KG1 (cell line): ENCODE measurements around the gene EGFLAM.

Experiments
- DNase-seq: peaks from one replicate; lab custom pipeline; 2025; lab: John Stamatoyannopoulos, UW

EGFLAM gene

GRCh38 chr5:38448568-38449350 is 190.4 kb downstream of the EGFLAM start:
- DNase-seq = no peak

DNA sequence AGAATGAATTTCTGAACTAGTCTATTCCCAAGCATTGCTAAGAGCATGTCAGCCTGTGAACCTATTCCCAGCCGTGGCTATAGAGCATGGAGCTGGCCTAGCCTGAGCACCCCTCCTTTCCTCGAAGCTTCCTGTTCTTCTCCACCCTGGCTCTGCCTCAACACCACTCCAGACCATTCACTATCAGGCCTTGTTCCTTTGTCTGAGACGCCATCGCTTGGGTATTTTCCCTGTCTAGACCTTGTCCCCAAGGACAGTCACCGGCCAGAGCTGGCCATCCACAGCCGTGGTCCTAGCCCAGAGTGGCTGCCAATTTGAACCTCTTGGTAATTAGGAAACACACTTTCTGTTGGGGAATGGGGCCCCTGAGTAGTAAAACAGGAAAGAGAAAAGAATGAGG is 192.3 kb downstream of the EGFLAM start:
- DNase-seq = no peak

GRCh38 chr5:38451074-38451725 is 192.8 kb downstream of the EGFLAM start:
- DNase-seq = no peak

DNA sequence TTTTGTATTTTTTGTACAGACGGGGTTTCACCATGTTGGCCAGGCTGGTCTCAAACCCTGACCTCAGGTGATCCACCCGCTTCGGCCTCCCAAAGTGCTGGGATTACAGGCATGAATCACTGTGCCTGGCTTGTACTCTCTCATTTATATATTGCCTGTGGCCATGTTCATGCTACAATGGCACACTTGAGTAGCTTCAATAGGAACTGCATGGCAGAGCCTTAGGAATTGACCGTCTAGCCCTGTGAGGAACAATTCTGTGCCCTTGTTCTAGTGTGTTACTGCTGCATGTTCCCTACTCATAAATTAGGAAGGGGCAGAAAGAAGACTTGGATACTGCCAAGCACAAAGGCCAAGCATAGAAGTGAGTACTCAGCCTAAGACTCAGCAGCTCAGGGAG is 193.8 kb downstream of the EGFLAM start:
- no peak for DNase-seq

DNA sequence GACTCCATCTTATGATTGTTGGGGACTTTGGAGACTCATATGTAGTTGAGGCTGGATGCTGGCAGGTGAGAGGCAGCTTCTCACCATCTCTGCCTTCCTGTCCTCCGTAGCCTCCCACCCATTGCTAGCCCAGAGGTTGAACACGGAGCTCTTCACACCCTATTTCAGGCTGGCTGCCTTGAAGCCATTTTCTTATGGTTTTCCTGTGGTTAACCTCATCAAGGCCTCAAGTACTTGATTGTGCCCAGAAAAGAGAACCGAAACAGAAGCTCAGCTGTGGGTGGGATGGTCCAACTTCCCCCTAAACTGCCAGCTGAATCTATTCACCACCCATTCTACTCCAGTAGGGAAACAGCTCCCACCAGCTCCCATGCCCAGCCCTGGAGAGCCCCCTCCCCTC is 195.1 kb downstream of the EGFLAM start:
- DNase-seq = peak; percentile 66

- no peak for DNase-seq
Measured at GRCh38 chr5:38453921-38454320, 195.6 kb downstream of the EGFLAM start.

GRCh38 chr5:38455796-38456330 is 197.5 kb downstream of the EGFLAM start:
- no peak for DNase-seq

DNA sequence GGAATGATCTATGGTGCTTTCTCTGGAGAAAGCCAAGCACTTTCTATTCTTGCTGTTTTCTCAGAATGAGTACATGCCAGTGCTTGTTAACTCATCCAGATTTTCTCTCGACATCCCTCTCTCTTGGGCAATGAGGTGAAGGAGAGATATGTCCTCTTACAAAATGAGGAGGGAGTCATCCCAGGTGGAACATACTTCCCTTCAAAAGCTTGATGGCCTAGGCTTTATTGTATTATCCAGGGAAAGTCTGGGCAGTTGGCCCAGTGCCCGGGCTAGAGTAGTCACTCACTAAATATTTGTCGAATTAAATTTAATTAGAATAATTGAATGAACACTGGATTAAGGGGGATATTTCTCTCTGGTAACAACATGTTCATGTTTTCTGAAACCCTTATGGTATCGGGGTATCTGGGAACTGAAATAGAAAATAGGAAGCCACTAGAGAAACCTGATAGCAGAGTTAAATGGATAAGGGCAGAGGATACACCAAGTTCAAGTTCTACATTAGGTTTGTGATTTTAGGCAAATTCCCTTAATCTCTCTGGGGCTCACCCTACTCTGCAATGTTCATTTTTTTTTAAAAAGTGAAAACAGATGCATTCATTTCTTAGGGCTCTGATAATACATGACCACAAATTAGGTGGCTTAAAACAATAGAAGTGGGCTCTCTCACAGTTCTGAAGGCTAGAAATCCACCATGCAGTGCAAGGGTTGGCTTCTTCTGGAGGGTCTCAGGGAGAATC is 198.5 kb downstream of the EGFLAM start:
- no peak for DNase-seq

DNA sequence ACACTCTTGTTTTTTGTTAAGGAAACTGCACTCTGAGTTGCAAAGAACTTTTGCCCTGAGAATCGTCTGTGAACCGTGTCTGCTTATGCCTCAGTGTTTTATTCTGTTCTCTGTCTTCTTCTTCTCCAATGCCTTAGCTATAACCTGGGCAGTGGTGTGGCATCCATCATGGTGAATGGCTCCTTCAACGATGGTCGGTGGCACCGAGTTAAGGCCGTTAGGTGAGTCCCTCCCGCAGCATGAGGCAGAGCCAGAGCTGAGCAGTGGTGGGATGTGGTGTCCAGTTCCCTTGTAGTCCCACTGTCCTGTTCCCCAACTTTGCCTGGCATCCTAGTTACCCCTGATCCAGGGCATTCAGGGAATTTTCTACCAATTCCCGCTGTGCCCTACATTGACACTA is 199.8 kb downstream of the EGFLAM start:
- no peak for DNase-seq

DNA sequence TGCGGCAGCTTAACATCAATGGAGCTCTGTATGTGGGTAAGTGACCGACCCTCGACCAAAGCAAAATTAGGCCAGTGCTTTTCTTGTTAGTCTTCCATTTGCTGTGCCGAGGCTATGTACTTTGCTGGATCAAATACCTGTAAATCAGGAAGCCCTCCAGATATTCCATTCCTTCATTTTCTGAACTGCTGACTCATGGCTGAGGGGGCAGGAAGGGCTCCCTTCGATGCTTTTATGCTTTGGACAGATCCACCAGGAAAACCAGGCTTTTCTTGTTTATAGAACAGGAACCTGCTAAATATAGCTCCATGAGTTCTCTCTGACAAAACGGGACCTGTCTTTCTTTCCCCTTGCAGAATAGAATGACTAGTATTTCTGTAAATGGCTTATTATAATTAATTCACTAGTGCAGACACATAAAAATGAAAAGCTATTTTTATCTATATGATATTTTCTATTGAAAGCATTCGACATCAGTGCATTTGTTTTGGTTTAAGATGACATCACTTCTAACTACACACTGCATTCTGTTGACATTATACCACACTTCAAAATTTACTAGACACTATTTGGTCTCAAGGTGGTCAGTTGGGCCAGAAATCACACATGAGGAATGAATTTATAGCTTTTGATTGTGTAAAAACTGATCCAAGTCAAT is 204.7 kb downstream of the EGFLAM start:
- DNase-seq = no peak

DNA sequence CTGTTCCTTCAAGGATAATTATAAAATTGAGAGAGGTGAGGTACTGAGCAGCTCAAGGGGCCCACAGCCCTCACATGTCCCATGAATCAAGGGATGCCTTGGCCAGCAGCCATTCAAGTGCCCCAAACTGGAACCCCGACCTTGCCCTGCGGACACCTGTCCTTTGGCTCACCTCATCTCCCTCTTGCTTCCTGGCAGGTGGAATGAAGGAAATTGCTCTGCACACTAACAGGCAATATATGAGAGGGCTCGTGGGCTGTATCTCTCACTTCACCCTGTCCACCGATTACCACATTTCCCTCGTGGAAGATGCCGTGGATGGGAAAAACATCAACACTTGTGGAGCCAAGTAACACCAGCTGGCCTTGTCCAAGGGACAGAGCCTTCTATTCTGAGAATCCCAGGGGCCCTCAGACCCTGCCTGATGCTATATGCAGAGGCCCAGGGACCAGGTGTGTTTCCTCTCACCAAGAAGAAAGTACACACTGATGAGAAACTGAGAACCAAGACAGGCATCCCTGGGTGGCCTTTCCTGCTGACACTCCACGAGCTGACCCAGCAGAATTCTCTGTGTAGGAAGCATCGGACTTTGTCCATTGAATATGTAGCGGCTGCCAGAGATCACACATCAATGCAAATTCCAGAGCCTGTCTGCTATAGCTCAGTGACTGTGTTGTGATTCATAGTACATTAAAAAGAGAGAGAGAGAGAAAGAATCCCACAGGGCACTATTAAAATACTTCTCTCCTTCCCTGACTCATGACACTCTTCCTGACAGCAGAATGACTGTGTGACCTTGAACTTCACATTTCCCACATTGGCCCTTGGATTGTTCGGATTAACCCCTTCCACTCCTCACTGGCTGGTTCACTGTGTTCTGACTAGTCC is 205.5 kb downstream of the EGFLAM start:
- DNase-seq = no peak

DNA sequence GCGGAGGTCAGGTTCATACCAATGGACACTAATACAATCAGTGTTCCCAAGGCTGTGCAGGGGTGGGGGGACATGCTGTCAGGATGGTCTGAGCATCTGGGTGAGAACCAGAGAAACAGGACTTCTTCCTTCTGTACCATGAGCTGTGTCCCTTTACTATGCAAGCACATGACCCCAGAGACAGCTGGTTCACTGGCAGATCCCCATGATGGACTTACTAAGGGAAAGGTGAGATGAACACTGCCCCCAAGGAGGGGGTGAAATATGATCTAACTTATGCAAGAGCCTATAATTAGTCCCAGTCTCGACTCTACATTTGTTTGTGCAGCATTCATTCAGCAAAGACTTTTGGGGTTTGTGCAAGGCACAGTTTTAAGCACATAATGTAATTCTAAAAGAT is 206.7 kb downstream of the EGFLAM start:
- no peak for DNase-seq

GRCh38 chr5:38465702-38466423 is 207.5 kb downstream of the EGFLAM start:
- DNase-seq = no peak

DNA sequence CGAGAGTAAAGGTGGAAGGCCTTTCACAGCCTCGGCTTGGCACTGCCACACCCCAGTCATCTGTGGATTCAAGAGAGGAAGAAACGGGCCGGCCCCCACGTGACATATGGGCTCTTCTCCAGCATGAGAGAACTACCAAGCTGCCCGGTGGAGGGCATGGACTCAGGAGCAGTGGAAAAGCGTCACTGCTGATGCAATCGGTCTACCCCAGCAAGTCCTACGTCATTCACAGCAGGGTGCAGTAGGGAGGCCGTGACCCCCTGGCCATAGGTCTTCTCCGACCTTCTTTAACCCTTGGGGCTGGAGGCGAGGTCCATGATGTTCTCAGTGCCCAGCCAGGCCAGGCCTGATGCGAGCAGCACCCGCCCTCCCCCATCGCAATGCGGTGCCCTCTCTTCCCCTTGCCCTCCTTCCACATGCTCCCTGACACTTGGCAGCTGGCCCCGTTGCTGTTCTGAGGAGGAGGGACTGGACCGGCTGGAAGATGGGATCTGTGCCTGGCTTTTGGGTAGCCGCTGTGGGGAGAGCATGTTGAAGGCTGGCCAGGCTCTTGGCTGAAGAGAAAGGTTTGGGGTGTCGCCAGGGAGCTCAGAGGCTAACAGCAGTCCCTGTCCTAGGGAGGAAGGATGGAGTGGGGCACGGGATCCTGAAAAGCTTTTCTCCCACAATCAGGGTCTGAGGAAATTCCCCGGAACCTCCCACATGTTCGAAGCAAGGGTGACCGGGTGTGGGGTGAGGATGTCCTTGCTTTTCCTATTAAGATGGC is 208.2 kb downstream of the EGFLAM start:
- DNase-seq = no peak

GRCh38 chr5:38467353-38468040 is 209.1 kb downstream of the EGFLAM start:
- DNase-seq = no peak

GRCh38 chr5:38468202-38468673 is 209.9 kb downstream of the EGFLAM start:
- no peak for DNase-seq

GRCh38 chr5:38468978-38469706 is 210.8 kb downstream of the EGFLAM start:
- no peak for DNase-seq

DNA sequence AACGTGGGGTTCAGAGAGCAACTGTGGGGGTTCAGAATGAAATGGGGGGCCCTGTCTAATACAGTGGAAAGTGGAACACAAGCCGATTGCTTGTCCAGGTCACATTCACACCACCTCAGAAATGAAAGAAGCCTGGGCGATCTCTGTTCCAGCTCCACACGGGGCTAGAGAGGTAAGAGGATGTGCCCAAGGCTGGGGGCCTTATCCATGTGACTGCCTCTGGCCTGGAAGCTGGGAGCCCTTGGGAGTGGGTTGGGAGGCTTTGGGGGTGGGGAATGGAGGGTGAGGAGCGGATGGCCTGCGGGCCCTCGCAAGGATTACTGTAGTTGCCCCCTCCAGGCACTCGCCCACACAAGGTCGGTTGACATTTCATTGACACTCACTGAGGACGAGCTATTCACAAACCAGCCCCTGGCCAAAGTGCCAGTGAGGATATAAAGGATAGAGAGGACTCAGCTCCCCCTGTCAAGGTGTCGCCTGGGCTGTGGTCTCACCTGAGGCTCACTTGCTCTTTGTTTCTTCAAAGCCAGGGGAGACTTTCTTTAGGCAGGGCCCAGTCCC is 211.4 kb downstream of the EGFLAM start:
- DNase-seq = no peak
